K562 (cell line): ENCODE data around the gene FBN3. TPM values are rescaled to one million over a fixed set of nuclear protein-coding genes. Genes with fewer than 3 reads are reported as not detected.

Experiments
- GTF2A2 ChIP-seq: IDR thresholded peaks from 2 replicates; pipeline ENCODE4 v1.6.1; 2016; ENCODE audit warnings: mild to moderate bottlenecking, missing genetic modification characterization, missing compliant biosample characterization
- SAP30 ChIP-seq: fragments of 200-600 bp; sonication (generic); IDR thresholded peaks from 2 replicates; pipeline ENCODE4 v1.6.1; 2012; ENCODE audit warnings: borderline replicate concordance, low read depth, mild to moderate bottlenecking, moderate library complexity, low read length, control low read depth, inconsistent platforms; ENCODE audit not compliant: insufficient read depth, poor library complexity, severe bottlenecking
- TOE1 ChIP-seq, 2 experiments: fragments of 450-650 bp in 1 of 2; sonication (generic) in 1 of 2; formaldehyde crosslinking in 1 of 2; IDR thresholded peaks; 2 replicates each; pipeline versions ENCODE4 v1.7.1 to v1.8.0; 2016 to 2022; ENCODE audit warnings: borderline replicate concordance in 2 of 2, mild to moderate bottlenecking in 2 of 2, antibody characterized with exemption in 1 of 2, inconsistent platforms in 1 of 2, low read depth in 1 of 2, missing genetic modification reagents in 1 of 2, moderate library complexity in 1 of 2
- ZMIZ1 ChIP-seq, 2 experiments: fragments of 150-350 bp in 1 of 2; IDR thresholded peaks; 2 replicates each; pipeline ENCODE4 v1.6.1; 2012 to 2016; ENCODE audit warnings: low read depth in 2 of 2, low read length in 2 of 2, mild to moderate bottlenecking in 1 of 2, moderate library complexity in 1 of 2
- ZNF146 ChIP-seq: IDR thresholded peaks from one replicate; pipeline ENCODE4 v1.6.1; 2018; ENCODE audit warnings: missing compliant biosample characterization; ENCODE audit not compliant: unreplicated experiment
- ZNF384 ChIP-seq: IDR thresholded peaks from 2 replicates; pipeline ENCODE4 v1.6.1; 2012; ENCODE audit warnings: low read depth, low read length, improper control_type of control experiment
- ZNF780A ChIP-seq: fragments of 250-450 bp; sonication (Bioruptor Pico); IDR thresholded peaks from 2 replicates; pipeline ENCODE4 v1.5.0; 2021; ENCODE audit warnings: mild to moderate bottlenecking
- polyA plus RNA-seq, 8 experiments: library from polyadenylated mRNA; depleted of rRNA in 4 of 8; stranded (reverse) in 5 of 8; unstranded in 3 of 8; fragments of >200 nt; fragmentation: Nextera tagmentation in 2 of 8; fragmentation: Illumina TruSeq in 1 of 8; extraction: Ambion mirVana in 2 of 8; extraction: Trizol in 1 of 8; gene quantifications; 2 replicates each; pipeline versions ENCODE4 v1.2.1 to v1.2.3, GENCODE V29; 2011 to 2014; ENCODE audit warnings: inconsistent platforms in 1 of 8, missing spikeins in 1 of 8
- total RNA-seq, 7 experiments: library from RNA; depleted of rRNA in 6 of 7; stranded (reverse); fragments of >200 nt in 6 of 7; fragmentation: Illumina TruSeq in 2 of 7; extraction: Trizol in 2 of 7; gene quantifications; 2 replicates each; pipeline versions ENCODE4 v1.2.1 to v1.2.3, GENCODE V29; 2011 to 2021; ENCODE audit warnings: low replicate concordance in 1 of 7

The FBN3 gene
- total and polyA plus RNA-seq, 9 of the 15 experiments (the other 6 are each of a cell fraction or from before 2014, with no cell fraction given), result under 0.01 to 0.29 (median 0.01) TPM; not detected in 4

- no peak for TF ChIP-seq ZMIZ1 (IDR thresholded peaks at IDR 0.05; ENCODE audit: low read depth in 2 of 2, low read length in 2 of 2)
- no peak for TF ChIP-seq ZNF146 (CRISPR knock-in tag)
- TF ChIP-seq SAP30, result no peak
- TF ChIP-seq GTF2A2 (tag), result no peak
- no peak for TF ChIP-seq ZNF384
- no peak for TF ChIP-seq TOE1 (IDR thresholded peaks at IDR 0.05; ENCODE audit: borderline replicate concordance)
- TF ChIP-seq TOE1 (CRISPR knock-in tag; IDR thresholded peaks at IDR 0.05; ENCODE audit: borderline replicate concordance, low read depth), result no peak
- no peak for TF ChIP-seq ZNF780A (CRISPR knock-in tag)
Observed at GRCh38 chr19:8129061-8129618, 20.3 kb downstream of the FBN3 start (continued).
